ENCODE data around the gene SASS6. TPM values are rescaled to one million over a fixed set of nuclear protein-coding genes. Genes with fewer than 3 reads are reported as not detected.

SASS6 gene
- total and polyA plus RNA-seq, 2 donors (not counting 3 experiments of a cell fraction or from before 2014, with no cell fraction given) = 0.44 to 7.3 TPM

- Histone ChIP-seq H4K20me1 (replicated peaks; ENCODE audit: control insufficient read depth, extremely low read depth, insufficient read depth, low read length) (no peaks in the 10 kb centered on the region), H3K9me3 (replicated peaks; ENCODE audit: control insufficient read depth, insufficient read depth, low read length) (no peaks in the 10 kb centered on the region), H3K4me1 (ENCODE audit: control insufficient read depth, extremely low read depth, insufficient read depth, low read length) (no peaks in the 10 kb centered on the region), H2AFZ (ENCODE audit: low read depth, low read length) (no peak overlapping the region), H3K9ac (replicated peaks; ENCODE audit: extremely low read depth, insufficient read depth, low read length) (no peak overlapping the region), H3K79me2 (ENCODE audit: control insufficient read depth, insufficient read depth, low read length) (peaks cover 3% of the 10 kb centered on the region), H3K4me2 (ENCODE audit: insufficient read depth, low read length) (no peak overlapping the region), H3K27me3 (ENCODE audit: control insufficient read depth in 2 of 2, insufficient read depth in 2 of 2, low read length in 2 of 2) (no peaks in the 10 kb centered on the region), H3K36me3 (ENCODE audit: control insufficient read depth in 2 of 2, extremely low read depth in 1 of 2, insufficient read depth in 2 of 2, low read length in 2 of 2) (peaks cover 10 to 27% of the 10 kb centered on the region in 2 experiments), H3K4me3 (replicated peaks in 1 of 3; ENCODE audit: insufficient read depth in 1 of 3, low read depth in 1 of 3, low read length in 3 of 3) (no peak overlapping the region), H3K9me1 (replicated peaks; ENCODE audit: control insufficient read depth, extremely low read depth, insufficient read depth, low read length) (no peaks in the 10 kb centered on the region), H3K27ac (ENCODE audit: insufficient read depth, low read depth, low read length) (no peak overlapping the region)
- TF ChIP-seq JUN (IDR thresholded peaks at IDR 0.05; ENCODE audit: borderline replicate concordance, insufficient read depth, insufficient read length, low read depth) (no peak), GATA2 (IDR thresholded peaks at IDR 0.05; ENCODE audit: insufficient read depth, insufficient read length, low read depth, low read length) (no peak), CTCF (IDR thresholded peaks at IDR 0.05; ENCODE audit: extremely low read depth in 1 of 2, insufficient read depth in 1 of 2, low read depth in 1 of 2, low read length in 2 of 2) (no peak), POLR2A (IDR thresholded peaks at IDR 0.05; ENCODE audit: low read depth, low read length) (no peak), EZH2 (IDR thresholded peaks at IDR 0.05; ENCODE audit: borderline replicate concordance, low read depth, low read length, severe bottlenecking) (no peak), FOS (IDR thresholded peaks at IDR 0.05; ENCODE audit: borderline replicate concordance, insufficient read depth, low read length) (no peak), POLR2AphosphoS5 (IDR thresholded peaks at IDR 0.05; ENCODE audit: insufficient read depth, low read depth, low read length) (no peak), MYC (IDR thresholded peaks at IDR 0.05; ENCODE audit: low read depth, low read length) (no peak)
- TF ChIP-seq, protein P1, sequence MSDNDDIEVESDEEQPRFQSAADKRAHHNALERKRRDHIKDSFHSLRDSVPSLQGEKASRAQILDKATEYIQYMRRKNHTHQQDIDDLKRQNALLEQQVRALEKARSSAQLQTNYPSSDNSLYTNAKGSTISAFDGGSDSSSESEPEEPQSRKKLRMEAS (IDR thresholded peaks at IDR 0.05; ENCODE audit: insufficient read depth, insufficient read length) = no peak
- FAIRE-seq = no peak
- dilution Hi-C loops (cut with MboI; ENCODE audit: extremely low pct_ligation_motif_present, low sequenced_read_pairs) = no loop called here
- no TSS peak for BruUV-seq (replicated peaks)
- intact Hi-C loops (cut with micrococcal nuclease) = no loop called here
- no peak for DNase-seq (ENCODE audit: low read depth, low spot score)
- CTCF ChIA-PET = interaction anchor here (1.2 kb wide), 1 partner anchor 394 kb away, joined by 3 read pairs; no protein-coding TSS in a partner anchor
- POLR2A ChIA-PET = no interaction called here
These were observed 67.4 kb downstream of the SASS6 start for GRCh38 chr1:100065183-100065968.
